Cardiac septum (tissue), 1 donor: Measurements from ENCODE around the gene UBE2E1. TPM values are rescaled to one million over a fixed set of nuclear protein-coding genes. Genes with fewer than 3 reads are reported as not detected.
A peak's percentile ranks its signal among the peaks of the same experiment; 100 is the strongest.

Experiments used
- DNase-seq: peaks from one replicate; pipeline ENCODE4 v3.0.0-alpha.2; 2020; ENCODE audit warnings: low spot score
- intact Hi-C: fragments of 100-400 bp; cut with DNase I; formaldehyde crosslinking; loops from one replicate; pipeline ENCODE4 v1.14.0; 2022
- total RNA-seq: library from RNA; stranded (reverse); fragmentation: NEBNext Ultra II Directional; extraction: Animal tissue kit (Norgen Biotek cat#: 25700); gene quantifications from one replicate; pipeline ENCODE4 v1.2.1, GENCODE V29; 2021
- donor health status: DM: no; HTN: no; CAD: no.

UBE2E1 gene
- total RNA-seq, 1 donor from 2014 or later, result 59.7 TPM

- no peak for DNase-seq
Measured at GRCh38 chr3:23791678-23792077, 14.1 kb upstream of the UBE2E1 start.

GRCh38 chr3:23793528-23794134 is 12.1 kb upstream of the UBE2E1 start:
- DNase-seq, result no peak
- intact Hi-C loops, result no loop called here

More at GRCh38 chr3:23791678-23792077, 14.1 kb upstream of the UBE2E1 start:
- intact Hi-C loops, result no loop called here

GRCh38 chr3:23795096-23795495 is 10.7 kb upstream of the UBE2E1 start:
- intact Hi-C loops, result no loop called here

GRCh38 chr3:23796518-23796917 is 9.2 kb upstream of the UBE2E1 start:
- DNase-seq, result no peak
- intact Hi-C loops, result no loop called here

More at GRCh38 chr3:23795096-23795495, 10.7 kb upstream of the UBE2E1 start:
- DNase-seq, result no peak

- DNase-seq, result no peak
- intact Hi-C loops, result no loop called here
Measured at GRCh38 chr3:23797491-23797890, 8.3 kb upstream of the UBE2E1 start.

- intact Hi-C loops, result no loop called here
- no peak for DNase-seq
Measured at GRCh38 chr3:23798456-23798855, 7.3 kb upstream of the UBE2E1 start.

GRCh38 chr3:23798876-23799275 is 6.9 kb upstream of the UBE2E1 start:
- DNase-seq, result no peak
- intact Hi-C loops, result no loop called here

- intact Hi-C loops, result no loop called here
- DNase-seq, result no peak
Measured at GRCh38 chr3:23800731-23801130, 5.0 kb upstream of the UBE2E1 start.

GRCh38 chr3:23804441-23805209 is 1.1 kb upstream of the UBE2E1 start:
- intact Hi-C loops, result loop anchor here (5.0 kb wide), 3 partner anchors 62 to 602 kb away; partner anchors contain the start of genes NKIRAS1, RPL15 and UBE2E2
- no peak for DNase-seq

- intact Hi-C loops, result loop anchor here (5.0 kb wide), 3 partner anchors 63 to 603 kb away; partner anchors contain the start of genes NKIRAS1, RPL15 and UBE2E2
- no peak for DNase-seq
Measured at GRCh38 chr3:23805210-23805632, 534 bp upstream of the UBE2E1 start.

GRCh38 chr3:23806534-23807423 is 1.0 kb downstream of the UBE2E1 start:
- intact Hi-C loops, result loop anchor here (5.0 kb wide), 3 partner anchors 64 to 604 kb away; partner anchors contain the start of genes NKIRAS1, RPL15 and UBE2E2
- no peak for DNase-seq

- no peak for DNase-seq
- intact Hi-C loops, result loop anchor here (5.0 kb wide), 3 partner anchors 65 to 605 kb away; partner anchors contain the start of genes NKIRAS1, RPL15 and UBE2E2
Measured at GRCh38 chr3:23807424-23808015, 1.8 kb downstream of the UBE2E1 start.

- DNase-seq, result no peak
- intact Hi-C loops, result loop anchor here (5.0 kb wide), 3 partner anchors 66 to 606 kb away; partner anchors contain the start of genes NKIRAS1, RPL15 and UBE2E2
Measured at GRCh38 chr3:23808525-23808924, 2.8 kb downstream of the UBE2E1 start.

- intact Hi-C loops, result loop anchor here (5.0 kb wide), 3 partner anchors 67 to 607 kb away; partner anchors contain the start of genes NKIRAS1, RPL15 and UBE2E2
- DNase-seq, result no peak
Measured at GRCh38 chr3:23809294-23809693, 3.5 kb downstream of the UBE2E1 start.

GRCh38 chr3:23809840-23810342 is 4.1 kb downstream of the UBE2E1 start:
- intact Hi-C loops, result loop anchor here (5.0 kb wide), 3 partner anchors 68 to 608 kb away; partner anchors contain the start of genes NKIRAS1, RPL15 and UBE2E2
- DNase-seq, result no peak

GRCh38 chr3:23810343-23811184 is 4.8 kb downstream of the UBE2E1 start:
- intact Hi-C loops, result no loop called here
- peak; percentile 86 for DNase-seq

- intact Hi-C loops, result no loop called here
- no peak for DNase-seq
Measured at GRCh38 chr3:23811185-23811527, 5.4 kb downstream of the UBE2E1 start.

GRCh38 chr3:23811919-23812318 is 6.2 kb downstream of the UBE2E1 start:
- intact Hi-C loops, result no loop called here
- DNase-seq, result no peak
